Activated naive CD8-positive, alpha-beta T cell treated with anti-CD3 and anti-CD28 coated beads, Interleukin-2, amount 10 ng/mL, durations not matched to agents 7 days and 5 days (primary cell): Measurements from ENCODE around the gene C2orf68. TPM values are rescaled to one million over a fixed set of nuclear protein-coding genes. Genes with fewer than 3 reads are reported as not detected.
"Not testable (repeated sequence)": the region's sequence is repeated elsewhere in the genome, so short reads cannot be mapped to it uniquely, and the experiment has no call there.

Experiments used
- ATAC-seq: fragments of 150-1000 bp; cut with Tn5 transposase; one replicate; pipeline ENCODE4 v1.10.0; 2021; ENCODE audit warnings: low read depth, moderate library complexity
- POLR2A ChIA-PET: fragments of 350-600 bp; sonication (Branson Sonifier 250); formaldehyde crosslinking; loops from one replicate; lab custom pipeline; 2021; ENCODE audit warnings: antibody characterized with exemption; lab: Charles Lee
- DNase-seq: peaks from one replicate; pipeline ENCODE4 v3.0.0; 2021
- H3K27ac Mint-ChIP-seq: one replicate; pipeline ENCODE4 v1.8.0; 2022; ENCODE audit warnings: mild to moderate bottlenecking, mixed read lengths
- H3K27me3 Mint-ChIP-seq: one replicate; pipeline ENCODE4 v1.8.0; 2022; ENCODE audit warnings: mild to moderate bottlenecking, moderate library complexity, mixed read lengths
- H3K36me3 Mint-ChIP-seq: one replicate; pipeline ENCODE4 v1.8.0; 2021; ENCODE audit warnings: mild to moderate bottlenecking, mixed read lengths
- H3K4me1 Mint-ChIP-seq: one replicate; pipeline ENCODE4 v1.8.0; 2021; ENCODE audit warnings: mixed read lengths
- H3K4me3 Mint-ChIP-seq: one replicate; pipeline ENCODE4 v1.8.0; 2022; ENCODE audit warnings: mild to moderate bottlenecking, moderate library complexity, mixed read lengths
- H3K9me3 Mint-ChIP-seq: one replicate; pipeline ENCODE4 v1.8.0; 2021; ENCODE audit warnings: mixed read lengths
- total RNA-seq, 2 experiments: library from RNA; stranded (reverse); gene quantifications; one replicate each; pipeline ENCODE4 v1.2.3, GENCODE V29; 2021

Gene C2orf68
- total RNA-seq, 2 experiments from 2014 or later: 54.7 to 61.2 TPM

GRCh38 chr2:85617723-85618122, 5.9 kb upstream of the C2orf68 start:
- peaks cover 16% of the 10 kb centered on the region for H3K4me1 Mint-ChIP-seq
- not testable (repeated sequence) for H3K36me3 Mint-ChIP-seq, DNase-seq, H3K27me3 Mint-ChIP-seq, H3K9me3 Mint-ChIP-seq, ATAC-seq
- peak overlapping the region; percentile 97 for H3K4me3 Mint-ChIP-seq
- peak overlapping the region; percentile 34 for H3K27ac Mint-ChIP-seq
- POLR2A ChIA-PET: interaction anchor here (0.7 to 3.2 kb wide), 4 partner anchors 11 to 477 kb away, joined by 4 to 17 read pairs (median 7); partner anchors contain the start of gene RNF181

GRCh38 chr2:85615413-85615728, 3.5 kb upstream of the C2orf68 start:
- Mint-ChIP-seq H3K9me3 (no peaks in the 10 kb centered on the region), H3K27me3 (no peaks in the 10 kb centered on the region), H3K4me1 (peaks cover 19% of the 10 kb centered on the region), H3K27ac (peak overlapping the region; percentile 97), H3K36me3 (peaks cover 2% of the 10 kb centered on the region), H3K4me3 (peak overlapping the region; percentile 97)
- no peak for ATAC-seq
- no peak for DNase-seq
- POLR2A ChIA-PET: interaction anchor here (0.6 to 3.2 kb wide), 6 partner anchors 12 to 90 kb away, joined by 3 to 17 read pairs (median 4); partner anchors contain the start of gene RNF181

GRCh38 chr2:85614757-85615156, 2.9 kb upstream of the C2orf68 start:
- not testable (repeated sequence) for DNase-seq, H3K27me3 Mint-ChIP-seq, H3K4me3 Mint-ChIP-seq, H3K9me3 Mint-ChIP-seq, H3K27ac Mint-ChIP-seq, H3K36me3 Mint-ChIP-seq, ATAC-seq
- H3K4me1 Mint-ChIP-seq: peaks cover 24% of the 10 kb centered on the region
- POLR2A ChIA-PET: interaction anchor here (1.5 to 3.2 kb wide), 2 partner anchors 11 to 78 kb away, joined by 5 to 8 read pairs; no protein-coding TSS in a partner anchor

- H3K27me3 Mint-ChIP-seq: no peaks in the 10 kb centered on the region
- H3K4me1 Mint-ChIP-seq: peaks cover 22% of the 10 kb centered on the region
- H3K36me3 Mint-ChIP-seq: peaks cover 5% of the 10 kb centered on the region
- no peaks in the 10 kb centered on the region for H3K9me3 Mint-ChIP-seq
- no peak for ATAC-seq
- no peak for DNase-seq
- H3K4me3 Mint-ChIP-seq: no peak overlapping the region
- no peak overlapping the region for H3K27ac Mint-ChIP-seq
- POLR2A ChIA-PET: no interaction called here
Measured at GRCh38 chr2:85613717-85614515, 2.0 kb upstream of the C2orf68 start.

- peaks cover 8% of the 10 kb centered on the region for H3K36me3 Mint-ChIP-seq
- ATAC-seq (peak; percentile 5), DNase-seq (no peak)
- POLR2A ChIA-PET: interaction anchor here (0.5 to 4.1 kb wide), 14 partner anchors 8 to 72 kb away, joined by 3 to 37 read pairs (median 4); partner anchors contain the start of genes GGCX, MAT2A, RNF181 and TMEM150A
- peak overlapping the region; percentile 100 for H3K4me3 Mint-ChIP-seq
- H3K4me1 Mint-ChIP-seq: peaks cover 10% of the 10 kb centered on the region
- H3K9me3 Mint-ChIP-seq: no peaks in the 10 kb centered on the region
- H3K27ac Mint-ChIP-seq: peak overlapping the region; percentile 95
- H3K27me3 Mint-ChIP-seq: no peaks in the 10 kb centered on the region
Measured at GRCh38 chr2:85611217-85611704, 605 bp downstream of the C2orf68 start.

GRCh38 chr2:85607268-85608215, 4.3 kb downstream of the C2orf68 start:
- H3K27ac Mint-ChIP-seq: no peak overlapping the region
- peaks cover 19% of the 10 kb centered on the region for H3K4me1 Mint-ChIP-seq
- H3K27me3 Mint-ChIP-seq: no peaks in the 10 kb centered on the region
- DNase-seq (no peak), ATAC-seq (no peak)
- H3K36me3 Mint-ChIP-seq: peaks cover 9% of the 10 kb centered on the region
- no peaks in the 10 kb centered on the region for H3K9me3 Mint-ChIP-seq
- H3K4me3 Mint-ChIP-seq: no peak overlapping the region
- POLR2A ChIA-PET: interaction anchor here (0.5 to 0.6 kb wide), 2 partner anchors 74 to 1090 kb away, joined by 3 read pairs; no protein-coding TSS in a partner anchor

- DNase-seq (no peak), ATAC-seq (no peak)
- peaks cover 9% of the 10 kb centered on the region for H3K36me3 Mint-ChIP-seq
- H3K4me1 Mint-ChIP-seq: peaks cover 19% of the 10 kb centered on the region
- H3K27ac Mint-ChIP-seq: no peak overlapping the region
- POLR2A ChIA-PET: interaction anchor here (1.2 kb wide), 1 partner anchor 11 kb away, joined by 6 read pairs; no protein-coding TSS in a partner anchor
- H3K4me3 Mint-ChIP-seq: no peak overlapping the region
- no peaks in the 10 kb centered on the region for H3K9me3 Mint-ChIP-seq
- H3K27me3 Mint-ChIP-seq: no peaks in the 10 kb centered on the region
Measured at GRCh38 chr2:85606116-85606455, 5.8 kb downstream of the C2orf68 start.

GRCh38 chr2:85605406-85606115, 6.3 kb downstream of the C2orf68 start:
- ATAC-seq (no peak), DNase-seq (no peak)
- Mint-ChIP-seq H3K36me3 (peaks cover 9% of the 10 kb centered on the region), H3K9me3 (no peaks in the 10 kb centered on the region), H3K27ac (no peak overlapping the region), H3K27me3 (no peaks in the 10 kb centered on the region), H3K4me3 (no peak overlapping the region), H3K4me1 (peaks cover 19% of the 10 kb centered on the region)
- POLR2A ChIA-PET: interaction anchor here (1.2 to 1.4 kb wide), 2 partner anchors 11 to 67 kb away, joined by 3 to 6 read pairs; partner anchors contain the start of gene MAT2A

GRCh38 chr2:85604568-85605339, 7.1 kb downstream of the C2orf68 start:
- Mint-ChIP-seq H3K36me3 (peaks cover 6% of the 10 kb centered on the region), H3K9me3 (no peaks in the 10 kb centered on the region), H3K4me1 (peaks cover 13% of the 10 kb centered on the region), H3K4me3 (no peak overlapping the region), H3K27me3 (no peaks in the 10 kb centered on the region), H3K27ac (no peak overlapping the region)
- DNase-seq (no peak), ATAC-seq (no peak)
- POLR2A ChIA-PET: interaction anchor here (0.8 to 2.0 kb wide), 3 partner anchors 10 to 66 kb away, joined by 3 to 8 read pairs (median 4); partner anchors contain the start of genes MAT2A, RNF181 and USP39

GRCh38 chr2:85604133-85604444, 7.8 kb downstream of the C2orf68 start:
- Mint-ChIP-seq H3K4me3 (peak overlapping the region; percentile 90), H3K4me1 (peaks cover 13% of the 10 kb centered on the region)
- DNase-seq, H3K27me3 Mint-ChIP-seq, H3K27ac Mint-ChIP-seq, ATAC-seq, H3K9me3 Mint-ChIP-seq, H3K36me3 Mint-ChIP-seq: not testable (repeated sequence)
- POLR2A ChIA-PET: interaction anchor here (0.8 to 2.0 kb wide), 2 partner anchors 9 to 12 kb away, joined by 4 to 8 read pairs; partner anchors contain the start of genes RNF181 and USP39

GRCh38 chr2:85602476-85603234, 9.2 kb downstream of the C2orf68 start, which contains the start of gene TMEM150A:
TMEM150A (minus strand) TSS chr2:85602698; CDS start chr2:85601948, 750 bp downstream.
- peaks cover 2% of the 10 kb centered on the region for H3K36me3 Mint-ChIP-seq
- POLR2A ChIA-PET: interaction anchor here (0.5 to 2.1 kb wide), 7 partner anchors 8 to 284 kb away, joined by 3 to 8 read pairs (median 4); partner anchors contain the start of genes C2orf68, MAT2A and USP39
- ATAC-seq: peak; percentile 98
- peak within 1 kb of the TSS; percentile 90 for H3K4me3 Mint-ChIP-seq
- H3K4me1 Mint-ChIP-seq: peaks cover 13% of the 10 kb centered on the region
- H3K27ac Mint-ChIP-seq: peak within 1 kb of the TSS; percentile 54
- DNase-seq: peak; percentile 90
- no peaks in the 10 kb centered on the region for H3K27me3 Mint-ChIP-seq
- H3K9me3 Mint-ChIP-seq: no peaks in the 10 kb centered on the region
